GOT3 (cell line): ENCODE data around the gene PRELP.
"Not testable (repeated sequence)": the region's sequence is repeated elsewhere in the genome, so short reads cannot be mapped to it uniquely, and the experiment has no call there.

Experiments used
- DNase-seq: peaks from one replicate; lab custom pipeline; 2025; ENCODE audit warnings: mixed read lengths; lab: John Stamatoyannopoulos, UW

Gene PRELP

DNA sequence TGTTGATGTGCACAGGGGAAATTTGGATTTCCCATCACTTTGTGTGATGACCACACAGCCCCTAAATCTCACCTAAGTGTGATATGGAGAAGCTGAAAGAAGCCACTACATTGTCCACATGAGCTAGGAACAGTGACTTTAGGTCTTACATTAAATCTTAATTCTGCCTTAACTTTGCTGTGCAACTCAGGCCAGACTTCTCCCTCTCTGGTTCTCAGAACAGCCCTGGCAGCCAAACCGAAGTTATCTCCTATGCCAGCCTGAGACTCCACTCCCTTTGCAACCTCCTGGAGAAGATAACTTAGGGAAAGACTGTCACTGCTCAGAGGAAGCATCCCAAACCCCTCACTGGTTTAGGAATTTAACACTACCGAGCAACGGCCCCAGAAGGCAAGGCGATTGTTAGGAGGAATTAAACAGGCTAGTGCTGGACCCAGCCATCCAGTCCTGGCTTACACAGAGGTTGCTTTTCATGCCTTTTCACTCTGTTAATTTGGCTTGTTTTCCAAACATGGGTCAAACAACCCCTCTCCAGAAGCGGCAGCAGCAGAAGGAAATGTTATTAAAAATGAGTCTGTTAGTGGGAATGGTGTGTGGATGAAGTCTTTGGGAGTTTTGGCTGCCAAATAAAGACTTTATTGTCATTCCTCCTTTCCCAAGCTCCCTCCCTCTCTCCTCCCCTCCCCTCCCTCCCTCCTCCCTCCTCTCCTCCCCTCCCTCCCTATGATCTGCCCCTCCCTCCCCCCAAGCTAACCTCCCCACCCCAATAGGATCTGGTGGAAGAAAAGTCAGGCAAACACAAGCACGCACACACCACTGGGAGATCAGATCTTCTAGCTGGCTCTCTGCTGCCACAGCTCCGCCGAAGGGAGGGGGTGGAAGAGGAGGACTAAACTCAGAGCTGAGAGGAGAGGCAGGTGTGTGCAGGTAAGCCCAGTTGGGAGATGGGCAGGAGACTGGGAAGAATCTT is at the start of gene PRELP:
PRELP (plus strand) TSS at position 795 of the 970 bp plus-strand sequence. CDS start 7,379 bp downstream, outside the sequence.
- DNase-seq: no peak

GRCh38 chr1:203426366-203426765 is 49.2 kb upstream of the PRELP start:
- no peak for DNase-seq

GRCh38 chr1:203426870-203427269 is 48.7 kb upstream of the PRELP start:
- no peak for DNase-seq

DNA sequence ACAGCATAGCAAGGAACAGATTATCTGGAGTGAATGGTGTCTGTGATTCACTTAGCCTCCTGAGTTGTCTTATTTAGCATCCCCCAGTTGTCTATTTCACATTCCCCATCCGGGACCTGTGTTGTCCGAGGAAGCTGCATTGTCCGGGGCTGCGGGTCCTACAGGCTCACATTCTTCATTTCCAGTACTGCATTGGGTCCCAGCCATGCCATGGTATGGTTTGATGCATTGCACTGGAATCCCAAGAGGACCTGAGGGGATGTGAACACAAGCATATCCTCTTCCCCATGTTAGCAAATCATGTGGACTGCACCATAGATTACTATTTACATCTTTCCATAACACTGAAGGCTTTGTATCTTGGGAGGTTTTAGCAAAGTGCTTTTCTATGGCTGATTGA is 48.2 kb upstream of the PRELP start:
- no peak for DNase-seq

DNA sequence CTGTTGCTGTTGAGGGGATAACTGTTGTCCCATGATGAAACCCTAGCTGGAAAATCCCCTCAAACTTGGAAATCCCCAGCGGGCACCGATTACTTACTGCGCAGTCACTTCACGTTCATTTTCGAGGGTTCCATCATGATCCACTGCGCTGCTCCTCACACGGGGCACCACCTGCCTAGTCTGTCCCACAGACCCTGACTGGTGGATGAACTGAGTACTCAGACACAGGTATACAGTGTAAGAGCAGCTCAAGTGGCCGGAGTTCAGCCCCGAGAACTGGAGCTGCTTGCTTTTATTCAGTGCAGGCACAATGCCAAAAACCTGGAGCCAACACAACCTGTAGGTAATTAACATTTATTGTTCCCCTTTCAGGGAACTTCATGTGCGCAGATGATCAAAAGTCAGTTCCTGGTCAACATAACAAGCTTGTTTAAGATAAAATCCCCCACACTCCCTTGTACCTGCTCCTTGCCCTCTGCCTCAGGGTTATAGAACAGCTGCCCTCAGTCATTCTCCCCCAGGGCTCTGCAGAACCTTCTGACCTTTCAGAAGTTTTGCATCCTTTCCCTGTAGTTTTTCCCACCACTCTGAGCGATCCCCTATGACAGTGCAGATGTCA is 46.5 kb upstream of the PRELP start:
- DNase-seq: no peak

GRCh38 chr1:203435615-203436014 is 40.0 kb upstream of the PRELP start:
- no peak for DNase-seq

DNA sequence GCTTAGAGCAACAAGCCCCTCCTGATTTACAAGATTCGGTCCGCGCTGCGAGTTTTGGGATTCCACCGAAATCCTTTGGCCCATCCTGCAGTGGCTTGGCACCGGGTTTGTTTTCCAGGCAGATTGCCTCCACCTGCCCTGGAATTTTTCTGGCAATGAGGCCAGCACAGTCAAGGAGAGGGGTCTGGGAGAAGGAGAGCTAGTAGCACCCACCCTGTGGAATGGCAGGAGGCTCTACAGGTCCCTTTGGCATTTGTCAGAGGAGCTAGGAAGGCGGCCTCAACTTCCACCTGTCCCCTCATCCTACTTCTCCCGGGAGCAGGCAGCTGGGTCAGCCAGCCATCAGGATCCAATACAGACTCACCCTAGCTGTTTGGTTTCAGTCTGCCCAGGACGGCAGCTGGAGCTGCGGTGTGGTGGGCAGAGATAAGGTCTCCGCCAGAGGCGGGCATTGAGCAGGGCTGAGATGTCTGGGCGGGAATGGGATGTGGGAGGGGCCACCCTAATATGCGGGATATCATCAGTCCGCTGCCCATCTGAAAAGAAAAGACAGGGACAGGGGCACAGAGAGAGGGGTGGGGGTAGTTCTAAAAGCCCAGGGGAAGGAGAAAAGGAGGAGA is 37.8 kb upstream of the PRELP start:
- DNase-seq: no peak

DNA sequence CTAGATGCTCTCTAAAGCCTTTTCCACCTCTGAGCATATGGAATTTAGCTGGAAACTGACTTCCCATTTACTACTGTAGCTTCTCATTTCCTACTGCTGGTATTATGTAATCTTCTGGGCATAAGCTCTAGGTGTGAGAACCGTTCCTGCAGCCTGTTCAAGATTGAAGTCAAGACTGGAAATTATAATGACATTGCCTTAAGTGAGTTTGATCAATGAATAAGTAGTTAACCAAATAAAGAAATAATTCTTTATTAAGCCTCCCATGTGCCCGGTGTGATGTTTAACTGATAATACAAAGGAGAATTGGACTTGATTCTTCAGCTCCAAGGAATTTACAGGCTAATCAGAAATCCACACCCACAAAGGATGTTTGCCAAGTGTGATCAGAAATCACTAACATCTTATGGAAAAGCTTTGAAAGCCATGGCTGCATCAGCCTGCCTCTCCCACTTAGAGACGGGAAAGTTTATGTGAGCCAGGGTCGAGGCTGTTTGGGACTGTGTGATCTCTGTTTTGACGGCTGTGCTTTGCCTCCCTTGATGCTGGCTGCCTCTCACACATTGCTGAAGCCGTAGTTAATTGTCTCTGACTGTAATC is 36.4 kb upstream of the PRELP start:
- no peak for DNase-seq

GRCh38 chr1:203440771-203441170 is 34.8 kb upstream of the PRELP start:
- DNase-seq: no peak

- no peak for DNase-seq
Observed at GRCh38 chr1:203441766-203442165, 33.8 kb upstream of the PRELP start.

- DNase-seq: no peak
Observed at GRCh38 chr1:203442821-203443220, 32.8 kb upstream of the PRELP start.

DNA sequence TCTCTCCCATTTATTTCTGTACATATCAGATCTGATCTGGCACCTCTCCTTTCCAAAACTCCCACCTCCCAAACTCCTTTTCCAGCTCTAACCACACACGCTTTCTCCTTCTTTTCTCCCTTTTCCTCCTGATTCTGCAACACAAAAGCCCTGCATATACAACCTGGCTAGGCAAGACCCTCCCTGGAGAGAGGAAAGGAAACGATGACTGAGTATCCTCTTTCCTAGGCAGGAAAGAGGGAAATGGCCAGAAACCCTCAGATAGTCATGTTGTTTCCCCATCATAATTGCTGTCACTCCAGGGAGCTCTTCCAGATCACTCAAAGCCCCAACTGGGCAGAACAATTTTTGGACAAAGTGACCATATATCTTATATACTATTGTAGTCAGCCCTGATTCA is 32.3 kb upstream of the PRELP start:
- no peak for DNase-seq

DNA sequence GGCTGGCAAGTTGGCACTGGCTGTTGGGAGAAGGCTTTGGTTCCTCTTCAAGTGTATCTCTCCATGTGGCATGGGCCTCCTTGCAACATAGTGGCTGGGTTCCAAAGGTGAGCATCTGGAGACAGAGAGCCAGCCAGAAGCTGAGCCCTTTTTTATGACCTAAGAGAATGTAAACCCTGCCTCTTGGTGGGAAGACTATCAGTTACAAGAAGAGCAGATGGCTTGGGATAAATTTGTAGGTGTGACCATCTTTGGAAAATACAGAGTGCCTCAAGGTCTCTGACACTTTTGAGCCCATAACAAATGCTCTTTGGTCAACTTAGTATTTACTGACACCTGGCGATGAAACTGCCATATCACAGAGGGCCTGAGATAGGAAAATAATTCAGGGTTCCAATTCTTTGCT is 31.4 kb upstream of the PRELP start:
- no peak for DNase-seq

- no peak for DNase-seq
Observed at GRCh38 chr1:203447151-203447550, 28.5 kb upstream of the PRELP start.

DNA sequence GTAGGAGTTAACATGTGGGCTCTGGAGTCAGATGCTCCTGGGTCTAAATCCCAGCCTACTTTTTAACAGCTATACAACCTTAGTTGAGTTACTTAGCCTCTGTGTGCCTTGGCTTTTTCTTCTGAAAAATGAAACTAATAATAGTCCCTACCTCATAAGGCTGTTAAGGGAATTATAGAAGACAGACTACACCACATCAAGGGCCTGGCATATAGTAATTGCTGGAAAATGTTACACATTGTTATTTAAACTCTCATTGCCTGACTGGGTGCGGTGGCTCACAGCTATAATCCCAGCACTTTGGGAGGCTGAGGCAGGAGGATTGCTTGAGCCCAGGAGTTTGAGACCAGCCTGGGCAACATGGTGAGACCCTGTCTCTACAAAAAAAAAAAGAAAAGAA is 28.0 kb upstream of the PRELP start:
- not testable (repeated sequence) for DNase-seq

- no peak for DNase-seq
Observed at GRCh38 chr1:203448521-203449061, 27.0 kb upstream of the PRELP start.

DNA sequence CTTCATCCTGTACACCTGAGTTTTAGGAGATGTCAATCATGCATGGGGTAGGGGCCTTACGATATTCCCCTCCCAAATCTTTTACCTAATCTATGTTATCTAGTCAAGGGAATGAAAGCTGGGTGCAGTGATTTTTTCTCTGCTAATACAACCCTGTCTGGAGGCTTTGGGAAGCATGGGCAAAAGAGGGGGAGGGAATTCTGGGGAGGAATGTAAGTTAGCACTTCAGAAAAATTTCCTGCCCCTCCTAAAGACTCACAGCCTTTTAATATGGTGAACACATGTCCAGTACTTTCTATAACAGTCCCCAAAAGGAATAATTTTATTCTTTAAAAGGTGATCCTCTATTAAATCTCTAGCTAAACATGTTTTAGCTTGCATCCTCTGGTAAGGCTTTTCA is 25.6 kb upstream of the PRELP start:
- no peak for DNase-seq

DNA sequence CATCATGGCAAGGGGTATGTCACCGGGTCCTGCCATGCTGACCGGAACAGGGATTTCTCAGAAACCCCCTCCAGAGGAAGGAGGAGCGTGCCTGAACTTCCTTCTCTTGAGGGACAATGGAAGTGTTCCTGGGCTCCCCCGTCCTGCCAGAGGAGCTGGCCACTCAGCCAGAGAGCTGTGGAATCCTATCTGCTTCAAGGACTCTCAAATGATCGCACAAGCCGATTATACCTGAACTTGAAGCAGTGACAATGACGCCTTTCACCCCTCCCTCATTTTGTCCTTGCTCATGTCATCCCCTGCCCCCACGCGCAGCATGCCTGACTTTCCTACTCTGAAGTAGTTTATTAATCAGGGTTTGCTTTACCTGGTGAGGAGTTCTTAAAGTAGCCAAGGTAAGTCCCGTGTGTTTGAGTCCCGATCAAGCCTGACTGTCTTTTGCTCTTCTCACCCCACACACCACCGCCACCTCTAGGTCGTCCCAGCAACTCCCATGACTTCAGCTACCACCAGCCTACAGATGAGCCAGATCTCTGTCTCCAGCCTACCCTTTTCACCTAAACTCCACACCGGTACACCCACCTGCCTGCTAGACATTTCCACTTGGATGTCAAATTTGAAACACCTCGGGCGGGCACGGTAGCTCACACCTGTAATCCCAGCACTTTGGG is 25.0 kb upstream of the PRELP start:
- DNase-seq: no peak

- DNase-seq: no peak
Observed at GRCh38 chr1:203451836-203452784, 23.5 kb upstream of the PRELP start.

DNA sequence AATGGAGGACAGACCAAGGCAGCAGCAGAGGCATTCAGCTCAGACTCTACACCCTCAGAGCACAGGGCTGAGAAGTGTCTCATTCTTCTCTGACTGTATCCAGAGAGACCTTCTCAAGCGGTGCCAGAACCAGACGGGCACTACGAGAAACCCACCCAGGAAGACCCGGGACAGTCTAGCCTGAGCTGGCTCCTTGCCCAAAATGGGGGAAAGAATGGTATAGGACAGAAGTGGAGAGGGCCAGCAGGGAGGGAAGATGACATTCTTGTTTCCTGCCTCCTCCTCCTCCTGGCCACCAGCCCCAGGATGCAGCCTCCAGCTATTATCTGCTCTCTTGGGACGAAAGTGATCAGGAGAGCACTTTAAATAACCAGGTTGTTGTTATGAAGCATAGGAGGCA is 22.6 kb upstream of the PRELP start:
- DNase-seq: no peak
